LNCaP clone FGC (cell line): ENCODE measurements around the gene KRTAP21-3.
A peak's percentile ranks its signal among the peaks of the same experiment; 100 is the strongest.
"Not testable (repeated sequence)": the region's sequence is repeated elsewhere in the genome, so short reads cannot be mapped to it uniquely, and the experiment has no call there.

ENCODE experiments used
- DNase-seq: peaks from one replicate; pipeline ENCODE4 v3.0.0-alpha.2; 2011; ENCODE audit warnings: low read depth
- H3K4me3 ChIP-seq: 2 replicates; pipeline ENCODE4 v1.5.1; 2011; ENCODE audit warnings: mild to moderate bottlenecking, low read depth, low read length, control low read depth
- TF ChIP-seq, protein P1 (sequence below): IDR thresholded peaks from 2 replicates; pipeline ENCODE4 v1.5.1; 2012; ENCODE audit warnings: mild to moderate bottlenecking; ENCODE audit not compliant: control insufficient read depth, insufficient read depth; ENCODE audit errors: extremely low read depth

Gene KRTAP21-3, protein sequence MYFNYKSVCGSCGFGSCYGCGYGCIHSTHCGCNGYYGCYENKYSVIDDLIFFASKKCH

DNA sequence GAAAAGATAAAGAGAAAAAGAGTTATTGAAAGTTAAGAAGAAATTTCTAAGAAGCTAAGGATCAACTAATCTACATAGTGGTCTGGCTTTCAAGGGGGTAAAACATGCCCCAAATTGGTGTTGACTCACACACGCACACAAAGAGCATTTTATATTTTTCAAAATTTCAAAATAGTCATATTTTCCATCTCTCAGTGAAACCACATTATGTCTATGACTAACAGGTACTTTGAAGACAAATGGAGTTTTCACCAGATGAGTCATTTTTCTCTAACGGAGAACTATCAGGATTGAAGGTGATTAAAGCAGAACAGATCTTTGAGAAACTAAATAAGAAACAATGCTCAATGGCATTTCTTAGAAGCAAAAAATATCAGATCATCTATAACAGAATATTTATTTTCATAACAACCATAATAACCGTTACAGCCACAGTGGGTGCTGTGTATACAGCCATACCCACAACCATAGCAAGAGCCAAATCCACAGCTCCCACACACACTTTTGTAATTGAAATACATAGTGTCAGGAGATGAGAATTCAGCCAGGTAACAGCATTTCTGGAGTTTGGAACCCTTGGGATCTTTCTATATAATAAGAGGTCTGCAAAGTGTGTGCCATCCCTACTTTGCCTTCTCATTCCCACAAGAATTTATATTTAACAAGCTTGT lies at the start of gene KRTAP21-3:
KRTAP21-3 (minus strand) TSS at position 539 of the 671 bp plus-strand sequence; CDS start at position 521, 18 bp downstream.
- H3K4me3 ChIP-seq, result no peak within 1 kb of the TSS
- DNase-seq, result no peak
- TF ChIP-seq, protein P1, sequence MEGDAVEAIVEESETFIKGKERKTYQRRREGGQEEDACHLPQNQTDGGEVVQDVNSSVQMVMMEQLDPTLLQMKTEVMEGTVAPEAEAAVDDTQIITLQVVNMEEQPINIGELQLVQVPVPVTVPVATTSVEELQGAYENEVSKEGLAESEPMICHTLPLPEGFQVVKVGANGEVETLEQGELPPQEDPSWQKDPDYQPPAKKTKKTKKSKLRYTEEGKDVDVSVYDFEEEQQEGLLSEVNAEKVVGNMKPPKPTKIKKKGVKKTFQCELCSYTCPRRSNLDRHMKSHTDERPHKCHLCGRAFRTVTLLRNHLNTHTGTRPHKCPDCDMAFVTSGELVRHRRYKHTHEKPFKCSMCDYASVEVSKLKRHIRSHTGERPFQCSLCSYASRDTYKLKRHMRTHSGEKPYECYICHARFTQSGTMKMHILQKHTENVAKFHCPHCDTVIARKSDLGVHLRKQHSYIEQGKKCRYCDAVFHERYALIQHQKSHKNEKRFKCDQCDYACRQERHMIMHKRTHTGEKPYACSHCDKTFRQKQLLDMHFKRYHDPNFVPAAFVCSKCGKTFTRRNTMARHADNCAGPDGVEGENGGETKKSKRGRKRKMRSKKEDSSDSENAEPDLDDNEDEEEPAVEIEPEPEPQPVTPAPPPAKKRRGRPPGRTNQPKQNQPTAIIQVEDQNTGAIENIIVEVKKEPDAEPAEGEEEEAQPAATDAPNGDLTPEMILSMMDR, result no peak

DNA sequence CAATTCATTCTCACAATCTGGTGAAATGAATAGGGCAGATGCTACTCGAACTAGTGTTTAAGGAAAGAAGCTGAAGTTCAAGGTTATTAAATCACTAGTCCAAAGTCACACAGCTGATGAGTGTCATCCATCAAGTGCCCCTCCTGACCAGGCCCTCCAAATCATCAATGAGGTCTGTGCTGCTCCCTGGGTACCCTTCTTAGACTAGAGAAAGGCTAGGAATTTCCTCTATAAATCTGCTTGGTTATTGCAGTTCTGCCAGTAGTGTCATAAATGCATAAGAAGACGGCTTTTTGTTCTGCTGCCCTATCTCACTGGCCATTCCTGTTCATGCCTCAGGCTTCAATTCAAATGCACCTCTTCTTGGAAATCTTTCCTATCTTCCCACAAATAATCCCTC lies 42.2 kb upstream of the KRTAP21-3 start:
- TF ChIP-seq, protein P1, result no peak
- H3K4me3 ChIP-seq, result no peak overlapping the region
- DNase-seq, result no peak

DNA sequence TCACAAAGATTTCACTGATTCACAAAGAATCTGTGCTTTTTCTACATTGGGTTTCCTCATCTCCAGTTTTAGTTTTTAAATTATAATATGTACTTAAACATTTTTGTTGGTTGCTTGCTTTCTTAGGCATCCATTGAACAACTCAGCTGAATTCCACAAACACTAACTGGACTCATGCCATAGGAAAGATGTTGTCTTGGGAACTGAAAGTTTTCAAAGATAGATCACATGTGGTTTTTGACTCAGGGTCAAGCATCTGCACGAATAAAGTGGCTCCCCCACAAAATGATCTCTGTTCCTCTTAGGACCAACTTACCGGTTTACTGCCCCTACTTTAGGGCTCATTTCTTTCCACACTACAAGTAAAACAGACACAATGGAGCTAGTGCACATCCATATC lies 39.7 kb upstream of the KRTAP21-3 start:
- DNase-seq, result no peak
- TF ChIP-seq, protein P1, result no peak
- no peak overlapping the region for H3K4me3 ChIP-seq

DNA sequence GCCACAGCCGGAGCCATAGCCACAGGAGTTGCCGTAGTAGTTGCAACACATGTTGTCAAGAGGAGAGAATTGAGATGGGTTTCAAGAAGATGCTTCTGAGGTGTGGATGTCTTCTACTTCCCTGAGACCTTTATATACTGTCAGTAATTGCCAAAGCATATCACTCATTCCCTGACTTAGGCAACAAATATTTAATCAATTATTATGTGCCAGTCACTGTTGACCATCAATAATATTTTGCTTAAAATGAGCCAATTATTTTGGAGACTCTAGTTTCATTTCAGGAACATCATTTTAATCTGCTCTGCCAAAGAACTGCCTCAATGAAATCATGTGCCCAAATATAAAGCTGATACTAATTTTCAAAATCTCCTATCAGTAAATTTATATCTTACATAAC lies 36.8 kb upstream of the KRTAP21-3 start, which contains the start of gene KRTAP21-1:
KRTAP21-1 (minus strand) TSS at position 101 of the 400 bp plus-strand sequence; CDS start at position 51, 50 bp downstream.
- not testable (repeated sequence) for DNase-seq, H3K4me3 ChIP-seq

DNA sequence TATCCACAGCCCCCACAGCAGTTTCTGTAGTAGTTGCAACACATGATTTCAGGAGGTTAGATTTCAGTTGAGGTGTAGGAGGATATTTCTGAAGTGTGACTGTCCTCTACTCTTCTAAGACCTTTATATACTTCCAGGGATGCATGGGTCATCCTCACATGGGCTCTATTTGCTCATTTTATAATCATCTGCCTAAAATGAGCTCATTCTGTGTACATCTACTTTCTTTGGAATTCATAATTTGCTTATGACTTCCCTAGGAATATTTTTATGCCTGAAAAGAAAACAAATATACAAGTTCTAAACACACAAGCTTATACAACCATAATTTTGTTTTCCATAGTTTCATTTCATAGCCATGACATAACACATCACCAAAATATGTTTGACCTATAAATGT lies 28.6 kb upstream of the KRTAP21-3 start, which contains the start of gene KRTAP21-2:
KRTAP21-2 (minus strand) TSS at position 101 of the 400 bp plus-strand sequence; CDS start at position 44, 57 bp downstream.
- TF ChIP-seq, protein P1, result no peak
- H3K4me3 ChIP-seq, result no peak within 1 kb of the TSS
- DNase-seq, result no peak

DNA sequence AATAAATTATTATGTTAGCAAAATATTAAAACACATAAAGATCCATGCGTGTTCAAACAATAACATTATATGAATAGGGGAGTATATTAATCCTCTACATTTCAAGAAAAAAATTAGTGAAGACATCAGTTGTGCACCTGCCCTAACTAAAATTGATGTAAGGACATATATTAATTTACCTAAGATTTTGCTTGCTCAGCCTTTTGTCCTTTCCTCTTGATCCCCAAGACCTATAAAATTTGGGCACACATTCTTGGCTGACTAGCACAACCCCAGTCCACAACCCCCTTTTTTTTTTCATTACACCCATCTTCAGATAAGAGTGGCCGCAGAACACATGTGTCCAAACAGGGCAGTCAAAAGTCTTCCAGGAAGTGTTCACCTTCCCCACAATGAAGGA lies 21.9 kb upstream of the KRTAP21-3 start:
- no peak for DNase-seq
- no peak overlapping the region for H3K4me3 ChIP-seq
- TF ChIP-seq, protein P1, result no peak

DNA sequence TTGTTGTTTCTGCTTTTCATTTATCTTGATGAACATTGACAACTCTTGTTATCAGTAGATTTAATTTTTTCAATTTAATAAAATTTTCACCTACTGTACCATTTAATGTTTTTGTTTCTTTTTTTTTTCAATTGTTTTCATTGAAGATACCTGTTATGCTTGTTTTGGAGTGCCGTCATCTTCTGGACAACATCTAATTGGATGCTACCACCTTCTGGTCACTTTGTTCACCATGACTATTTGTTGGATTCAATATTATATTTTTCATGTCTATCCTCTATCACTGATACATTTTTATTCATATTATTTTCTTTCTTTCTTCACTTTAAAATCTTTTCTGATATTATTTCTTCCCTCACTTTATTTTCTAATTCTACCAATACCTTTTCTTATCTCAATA lies 14.4 kb upstream of the KRTAP21-3 start:
- H3K4me3 ChIP-seq, result no peak overlapping the region
- DNase-seq, result peak; percentile 30

More for the DNA sequence above, 14.4 kb upstream of the KRTAP21-3 start:
- TF ChIP-seq, protein P1, result peak; percentile 68
